Midbrain (tissue), 1 donor: Measurements from ENCODE around the gene ENOX1.

Source experiments
- DNase-seq: peaks from one replicate; lab custom pipeline; 2025; lab: John Stamatoyannopoulos, UW

Gene ENOX1

DNA sequence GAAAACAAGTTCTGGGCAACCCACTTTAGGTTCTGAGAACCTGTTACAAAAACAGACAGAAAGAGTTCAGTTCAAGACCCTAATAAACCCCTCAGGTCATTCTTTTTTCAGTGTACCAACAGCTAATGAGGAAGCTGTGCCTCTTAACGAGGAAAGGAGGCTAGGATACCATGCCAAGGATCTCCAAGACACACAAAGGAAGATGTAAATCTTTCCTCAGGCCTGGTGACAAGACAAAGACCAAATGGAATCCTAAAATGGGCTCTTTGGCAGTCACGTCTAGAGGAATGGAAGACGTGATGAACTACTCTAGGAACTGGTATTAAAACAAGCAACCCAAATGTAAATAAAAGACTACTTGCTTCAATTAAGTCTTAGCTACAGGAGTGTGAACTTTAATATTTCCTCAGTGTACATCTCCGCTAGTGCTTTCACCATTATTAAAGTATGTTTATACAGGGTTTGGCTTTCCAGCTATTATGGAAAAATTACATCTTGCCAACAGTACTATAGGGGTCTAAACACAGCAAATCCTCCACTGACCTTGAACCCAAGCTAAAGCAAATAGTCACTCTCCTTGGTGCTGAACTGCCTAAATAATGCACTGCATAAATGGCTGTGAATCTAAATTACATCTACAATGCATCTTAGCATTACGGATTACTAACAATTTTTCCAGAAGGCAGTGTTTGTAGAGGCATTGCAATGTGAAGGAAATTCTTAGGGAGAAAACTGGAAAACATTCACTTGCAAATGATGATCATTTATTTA is 42.3 kb downstream of the ENOX1 start:
- DNase-seq = no peak

DNA sequence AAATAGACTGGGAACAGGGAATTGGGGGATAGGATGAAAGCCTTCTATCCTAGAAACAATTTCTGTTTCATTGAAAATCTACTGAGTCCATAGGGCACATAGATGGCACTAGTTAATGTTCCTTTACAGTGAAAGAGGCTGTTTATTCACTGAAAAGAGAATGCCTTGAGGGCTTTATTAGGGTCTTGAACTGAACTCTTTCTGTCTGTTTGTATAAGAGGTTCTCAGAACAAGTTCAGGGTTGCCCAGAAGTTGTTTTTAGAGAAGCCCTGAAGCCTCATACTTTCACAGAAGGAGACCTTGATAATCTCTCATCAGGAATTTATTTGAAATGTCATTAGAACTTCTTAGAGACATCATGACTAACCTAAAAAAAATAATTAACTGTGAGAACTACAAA is 43.9 kb downstream of the ENOX1 start:
- no peak for DNase-seq

DNA sequence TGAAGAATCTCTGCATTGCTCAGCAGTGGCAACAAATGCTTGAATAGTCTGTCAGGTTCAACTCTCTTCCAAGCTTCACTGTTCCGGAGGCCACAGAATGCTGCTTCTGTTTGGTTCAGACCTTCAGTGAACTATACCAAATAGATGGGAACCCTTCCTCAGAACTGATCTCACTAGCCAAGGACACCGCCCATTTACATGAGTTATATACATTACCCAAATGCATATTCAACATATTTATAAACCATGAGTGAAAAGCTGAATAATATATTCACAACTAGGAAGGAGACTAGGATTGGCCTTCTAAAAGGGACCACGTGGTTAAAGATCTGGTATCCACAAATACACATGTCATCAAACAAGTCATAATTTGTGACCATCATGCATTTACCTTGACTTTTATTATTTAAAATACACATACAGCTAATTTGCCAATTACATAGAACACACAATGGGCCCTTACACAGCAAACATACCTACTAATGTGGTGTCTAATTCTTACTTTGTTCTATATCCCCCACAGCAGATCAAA is 49.3 kb downstream of the ENOX1 start:
- no peak for DNase-seq

DNA sequence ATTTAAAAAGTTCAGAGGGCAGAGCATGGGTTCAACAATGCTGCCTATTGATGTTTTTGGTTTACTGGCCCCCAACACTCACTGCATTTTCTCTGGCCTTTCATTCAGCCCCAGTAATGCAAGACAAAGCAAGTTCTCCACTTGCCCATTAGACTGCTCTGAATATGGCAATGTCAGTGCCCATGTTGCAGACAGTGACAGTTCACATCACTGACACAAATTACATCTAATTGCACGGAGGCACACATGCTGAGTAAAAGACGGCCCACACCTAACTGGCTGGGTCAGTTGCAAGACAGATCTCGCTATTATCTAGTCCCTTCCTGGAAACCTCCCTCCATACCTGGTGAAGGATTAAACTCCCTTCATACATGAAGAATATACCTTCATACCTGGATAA is 54.0 kb downstream of the ENOX1 start:
- no peak for DNase-seq

DNA sequence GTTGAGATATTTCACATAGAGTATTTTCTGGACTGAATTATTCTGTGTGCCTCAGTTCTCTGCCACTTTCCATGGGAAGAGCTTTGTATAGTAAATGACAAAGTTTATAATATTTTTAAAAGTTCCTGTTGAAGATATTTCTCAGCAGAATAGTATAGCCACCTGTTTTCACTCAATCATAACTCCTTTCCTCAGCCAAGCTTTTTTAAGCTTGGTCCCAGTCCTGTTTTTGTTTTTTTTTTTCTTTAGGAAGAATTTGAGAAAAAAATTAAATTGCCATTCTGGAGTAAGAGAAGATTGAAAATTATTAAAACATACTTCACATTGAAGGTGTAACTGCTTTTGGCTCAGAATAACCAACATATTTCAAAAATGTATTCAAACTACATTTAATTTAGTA is 55.5 kb downstream of the ENOX1 start:
- no peak for DNase-seq

DNA sequence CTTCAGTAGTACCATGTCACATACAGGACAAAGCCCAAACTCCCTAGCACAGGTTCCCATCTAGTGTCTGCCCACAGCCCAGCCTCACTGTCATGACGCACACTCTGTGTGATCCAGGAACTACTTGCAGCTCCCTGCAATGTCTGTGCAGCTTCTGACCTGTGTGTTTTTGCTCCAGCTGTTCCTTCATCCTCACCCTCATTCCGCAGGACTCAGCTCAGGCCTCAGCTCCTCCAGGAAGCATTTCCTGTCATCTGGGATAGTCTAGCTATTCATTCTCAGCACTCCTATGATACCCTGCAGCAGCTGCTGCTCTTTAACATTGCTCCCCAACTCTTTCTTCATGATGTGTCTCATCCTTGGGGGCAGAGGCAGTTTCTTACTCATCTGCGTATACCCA is 56.1 kb downstream of the ENOX1 start:
- no peak for DNase-seq

DNA sequence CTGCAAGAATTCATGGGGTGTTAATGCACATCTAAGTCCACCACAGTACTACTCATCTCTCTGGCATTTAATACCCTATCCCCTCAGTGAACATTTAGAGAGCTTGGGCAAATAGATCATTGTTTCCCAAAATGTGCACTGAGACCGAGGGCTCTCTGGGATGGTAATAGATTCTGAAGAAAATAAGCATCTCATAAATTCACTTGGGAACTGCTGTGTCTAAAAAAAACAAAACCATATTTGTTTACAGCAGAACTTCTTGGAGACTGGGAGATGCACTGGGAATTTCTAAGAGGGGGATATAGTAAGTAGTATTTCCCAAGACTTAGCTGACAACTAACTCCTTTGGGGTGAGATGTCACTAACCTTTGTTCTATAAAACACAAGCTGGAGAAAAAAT is 58.4 kb downstream of the ENOX1 start:
- DNase-seq = no peak

DNA sequence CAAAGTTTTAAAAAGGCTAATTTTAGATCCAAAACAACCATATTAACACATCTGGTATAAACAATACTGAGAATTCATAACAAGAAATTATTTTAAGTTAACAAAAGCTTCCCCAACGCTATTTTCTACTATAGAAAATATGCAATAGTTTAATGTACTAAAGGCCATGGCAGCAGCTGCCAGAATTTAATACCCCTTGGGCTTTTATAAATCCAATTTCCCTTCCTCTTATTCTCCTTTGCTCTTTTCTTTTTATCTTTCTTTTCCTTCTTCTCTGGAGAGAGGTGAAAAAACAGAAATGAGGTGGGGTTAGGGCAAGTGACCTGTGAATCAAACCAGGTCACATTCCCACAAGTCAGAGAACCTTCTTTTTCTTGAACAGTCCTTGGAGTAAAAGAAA is 58.9 kb downstream of the ENOX1 start:
- DNase-seq = no peak

DNA sequence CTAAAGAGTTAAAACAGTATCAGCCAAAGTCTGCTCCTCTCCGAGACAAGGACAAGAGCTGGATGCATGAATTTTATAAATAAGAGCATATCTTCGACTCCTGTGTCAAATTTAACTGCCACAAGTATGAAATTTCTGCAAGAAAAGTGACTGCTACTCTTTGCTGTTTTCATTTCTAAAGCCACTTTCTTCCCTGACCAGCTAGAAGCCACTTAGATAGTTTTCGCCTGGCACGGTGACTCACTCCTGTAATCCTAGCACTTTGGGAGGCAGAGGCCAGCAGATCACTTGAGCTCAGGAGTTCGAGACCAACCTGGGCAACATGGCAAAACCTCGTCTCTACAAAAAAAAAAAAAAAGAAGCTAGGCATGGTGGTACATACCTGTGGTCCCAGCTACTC is 61.3 kb downstream of the ENOX1 start:
- no peak for DNase-seq

DNA sequence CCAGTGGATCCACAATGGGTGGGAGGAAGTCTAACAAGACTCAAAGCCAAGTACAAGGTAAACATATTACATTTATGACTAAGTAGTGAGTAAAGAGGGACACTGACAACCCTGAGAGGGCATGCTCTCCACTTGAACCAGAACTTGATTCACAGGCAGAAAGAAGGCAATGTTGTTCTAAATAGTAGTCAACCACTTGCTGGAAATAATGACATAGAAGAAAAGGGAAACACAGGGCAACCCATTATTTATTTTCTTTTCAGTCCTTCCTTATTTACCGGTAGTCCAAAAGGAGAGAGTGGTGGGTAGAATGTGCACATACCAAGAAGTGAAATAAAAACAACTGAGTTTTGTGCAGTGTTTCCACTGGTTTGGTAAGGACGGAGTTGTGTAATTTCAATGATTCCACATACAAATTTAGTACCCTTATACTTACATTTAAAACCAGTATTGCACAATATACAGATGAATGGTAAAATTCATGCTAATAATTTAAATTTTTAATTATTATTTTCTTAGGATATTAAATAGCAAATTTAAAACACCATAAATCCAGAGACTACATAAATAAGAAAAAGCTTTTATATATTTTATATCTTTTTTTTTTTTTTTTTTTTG is 65.9 kb downstream of the ENOX1 start:
- DNase-seq = no peak

DNA sequence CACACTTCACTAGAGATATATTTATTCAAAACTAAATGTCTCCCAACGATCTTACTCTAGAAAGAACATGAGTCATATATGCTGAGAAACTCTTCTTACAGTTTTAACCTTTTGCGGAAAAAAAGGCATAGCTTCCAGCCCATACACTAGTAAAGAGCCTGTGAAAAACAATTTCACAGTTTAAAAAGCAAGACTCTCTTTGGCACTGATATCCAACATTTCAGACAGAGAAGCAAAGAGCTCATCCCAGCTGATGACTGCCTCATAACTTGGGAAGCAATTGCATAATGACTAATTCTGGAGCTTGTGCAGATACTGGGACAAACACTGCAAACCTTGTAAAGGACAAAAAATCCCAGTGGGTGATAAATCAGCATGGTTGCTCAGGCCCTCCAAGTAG is 88.0 kb downstream of the ENOX1 start:
- DNase-seq = peak; percentile 33

DNA sequence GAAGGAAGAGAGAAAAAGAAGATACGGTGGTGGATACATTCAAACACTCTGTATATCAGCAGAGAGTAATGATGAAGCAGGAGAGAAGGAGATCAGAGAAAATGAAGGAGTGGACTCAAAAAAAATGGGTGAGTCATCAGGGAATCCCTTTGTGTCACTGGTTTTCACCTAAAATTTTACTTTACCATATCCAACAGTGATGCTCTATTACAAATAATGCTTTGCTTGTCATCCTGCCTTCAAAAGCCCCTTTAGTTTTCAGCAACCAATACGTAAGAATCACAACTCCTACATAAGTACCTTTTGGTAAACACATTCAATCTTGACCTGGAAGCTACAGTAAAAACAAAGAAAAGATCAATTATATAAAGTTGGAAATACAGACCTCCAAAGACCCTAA is 88.8 kb downstream of the ENOX1 start:
- DNase-seq = no peak

DNA sequence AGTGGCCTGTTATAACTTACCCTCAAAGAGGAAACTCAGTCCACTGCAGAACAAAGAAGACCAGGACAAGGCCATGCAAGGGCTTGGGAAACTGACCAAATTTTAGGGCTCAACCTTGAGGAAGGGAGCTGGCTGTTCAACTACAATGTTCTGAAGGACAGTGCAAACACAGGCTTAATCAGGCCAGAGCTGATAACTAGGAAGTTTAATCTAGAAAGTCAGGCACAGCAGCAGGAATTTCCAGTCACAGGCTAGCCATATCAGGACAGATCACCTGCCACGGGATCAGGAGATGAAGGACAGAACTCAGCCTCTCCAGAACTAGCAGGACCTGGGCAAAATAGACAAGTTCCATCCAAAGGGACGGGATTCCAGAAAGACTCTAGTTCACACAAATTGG is 89.4 kb downstream of the ENOX1 start:
- DNase-seq = no peak

DNA sequence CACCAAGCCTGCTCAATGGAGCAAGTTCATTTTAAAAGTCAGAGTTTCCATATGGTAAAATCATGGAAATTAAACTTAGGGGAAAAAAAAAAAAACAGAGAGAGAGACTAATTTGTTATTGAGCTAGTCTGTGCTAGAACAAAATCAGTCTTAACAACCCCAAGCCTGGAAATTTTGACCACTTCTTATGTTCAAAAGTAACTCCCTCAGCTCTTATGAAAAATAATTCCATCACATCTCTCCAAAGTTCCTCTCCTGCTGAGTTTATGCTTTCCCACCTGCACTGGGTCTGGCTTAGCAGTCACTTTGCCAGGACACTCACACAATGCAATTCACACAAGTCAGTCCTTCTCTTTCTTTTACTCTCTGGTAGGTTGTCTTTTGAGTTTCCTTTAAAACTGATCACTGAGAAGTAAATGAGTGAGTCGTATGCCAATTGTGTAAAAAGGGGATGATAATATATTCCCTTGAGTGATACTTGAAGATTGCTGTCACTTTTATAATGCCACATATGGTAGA is 92.6 kb downstream of the ENOX1 start:
- no peak for DNase-seq

DNA sequence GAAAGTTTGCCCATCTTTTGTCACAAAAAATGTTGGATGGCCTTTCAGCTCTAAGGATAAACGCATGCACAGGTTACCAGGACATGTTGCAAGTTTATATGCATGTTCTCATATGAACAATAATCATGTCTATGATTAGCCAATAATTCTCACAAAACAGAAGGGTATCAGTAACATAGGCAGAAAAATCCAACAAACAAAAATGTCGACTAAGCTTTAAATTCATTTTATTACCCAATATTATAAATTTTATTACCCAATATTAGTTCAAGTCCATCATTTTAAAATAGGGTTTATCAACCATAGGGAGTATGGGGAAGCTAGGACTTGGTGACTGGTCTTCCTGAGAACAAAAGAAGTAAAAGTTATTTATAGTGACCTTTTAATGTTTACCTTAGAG is 93.1 kb downstream of the ENOX1 start:
- DNase-seq = no peak

DNA sequence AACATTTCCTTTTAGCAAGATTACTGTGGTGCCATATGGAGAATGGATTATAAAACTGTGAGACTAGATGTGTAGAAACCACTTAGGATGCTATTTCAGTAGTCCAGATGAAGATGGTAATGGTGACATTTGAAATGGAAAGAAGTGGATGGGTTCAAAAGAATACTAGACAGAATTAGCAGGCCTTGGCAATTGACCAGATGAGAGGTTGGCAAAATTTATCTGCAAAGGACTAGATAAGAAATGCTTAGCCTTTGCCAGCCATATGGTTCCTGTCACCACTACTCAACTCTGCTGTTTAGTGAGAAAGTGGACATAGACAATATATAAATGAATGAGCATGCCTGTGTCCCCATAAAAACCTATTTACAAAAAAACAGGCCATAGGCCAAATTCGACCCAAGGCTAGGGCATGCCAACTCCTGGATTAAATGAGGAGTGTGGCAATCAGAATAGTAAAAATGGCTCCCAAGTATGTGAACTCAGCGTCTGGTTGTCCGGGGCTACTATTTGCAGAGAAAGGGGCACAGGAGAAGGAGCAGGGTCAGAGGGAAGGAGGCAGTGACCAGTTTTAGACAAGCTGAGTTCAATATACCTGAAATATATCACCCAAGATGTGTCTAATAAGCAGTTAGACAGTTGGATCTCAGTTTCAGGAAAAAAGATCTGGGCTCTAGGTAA is 98.4 kb downstream of the ENOX1 start:
- no peak for DNase-seq

DNA sequence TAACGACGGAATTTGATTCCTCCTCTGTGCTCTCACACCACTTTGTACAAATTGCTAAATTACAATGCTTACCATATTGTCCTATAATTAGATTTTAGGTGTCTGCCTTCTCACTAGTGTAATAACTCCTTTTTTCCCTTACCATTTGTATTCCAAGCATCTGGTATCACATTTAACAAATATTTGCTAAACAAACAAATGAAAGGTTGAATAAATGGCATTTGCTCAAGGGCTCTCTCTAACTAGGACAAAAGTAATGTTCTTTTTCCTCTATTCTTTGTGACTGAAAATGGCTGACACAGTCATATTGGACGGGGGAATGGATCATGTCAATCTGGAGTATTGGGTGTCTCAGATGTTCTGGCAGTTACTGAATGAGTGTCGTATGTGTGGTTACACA is 99.7 kb downstream of the ENOX1 start:
- no peak for DNase-seq

DNA sequence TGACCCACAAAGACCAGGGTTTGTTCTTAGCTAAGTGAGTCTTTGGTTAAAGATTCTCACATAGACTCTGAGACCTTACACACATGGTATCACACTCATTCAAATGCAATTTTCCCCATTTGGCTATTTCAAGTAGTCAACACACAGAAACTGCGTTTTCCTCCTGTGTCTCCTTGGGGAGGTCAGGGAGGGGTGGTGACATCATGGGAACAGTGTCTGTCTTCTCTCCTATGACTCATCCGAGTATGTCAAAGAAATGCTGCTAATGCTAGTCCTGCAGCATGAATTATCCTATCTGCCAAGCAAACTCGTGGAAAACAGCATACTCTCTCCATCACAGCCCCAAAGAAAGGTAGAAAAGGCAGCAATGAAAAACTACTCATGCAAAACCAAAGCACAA is 100.2 kb downstream of the ENOX1 start:
- DNase-seq = no peak

DNA sequence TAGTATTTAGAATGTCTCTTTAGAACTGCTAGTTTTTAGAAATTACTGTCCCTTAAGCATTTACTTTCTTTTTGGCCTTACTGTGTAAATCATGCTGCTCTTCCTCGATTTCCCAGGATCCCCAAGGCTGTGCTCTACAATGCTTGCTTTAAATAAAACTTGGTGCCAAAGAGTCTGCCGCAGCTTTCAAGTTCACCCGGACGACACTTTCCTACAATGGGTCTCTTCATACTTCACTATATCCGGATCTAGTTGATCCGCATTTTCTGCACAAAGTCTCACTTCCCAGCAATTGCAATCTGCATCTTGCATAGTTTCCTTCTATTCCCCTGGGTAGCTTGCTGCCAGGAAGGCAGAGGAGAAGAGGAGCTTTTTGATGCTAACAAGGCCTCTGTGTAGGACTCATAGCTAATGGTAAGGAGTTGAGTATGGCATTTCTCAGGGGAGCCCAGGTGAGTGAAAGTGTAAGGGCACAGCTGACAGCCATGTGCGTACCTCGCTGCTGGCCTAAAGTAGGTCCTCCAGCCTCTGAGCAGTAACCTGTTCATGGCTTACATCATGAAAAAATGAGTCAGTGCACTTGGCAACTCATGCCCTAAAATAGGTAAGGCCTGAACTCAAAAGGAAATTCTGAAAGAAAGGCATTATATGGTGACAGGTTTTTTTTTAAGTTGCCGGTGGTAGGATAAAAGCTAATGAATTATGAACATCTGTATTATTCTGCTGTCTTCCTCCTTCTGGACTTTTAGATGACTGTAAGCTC is 101.6 kb downstream of the ENOX1 start:
- DNase-seq = peak; percentile 13

DNA sequence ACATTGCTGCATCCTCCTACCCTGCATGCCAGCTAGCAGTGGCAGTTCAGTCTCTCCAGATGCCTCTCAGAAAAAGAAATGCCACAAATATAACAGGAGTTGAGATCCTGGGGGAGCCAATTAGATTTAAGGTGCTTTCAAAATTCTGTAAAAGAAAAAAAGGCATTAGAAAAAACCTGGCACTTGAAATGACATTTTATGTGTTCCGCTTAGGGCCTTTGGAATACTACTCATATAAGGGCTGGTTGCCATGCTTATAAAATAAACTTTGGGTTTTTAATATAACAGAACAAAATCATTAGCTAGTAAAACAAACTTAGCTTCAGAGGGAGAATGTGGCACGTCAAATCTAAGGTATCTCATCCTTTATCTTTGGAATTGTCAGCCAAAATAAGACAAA is 104.1 kb downstream of the ENOX1 start:
- DNase-seq = no peak

DNA sequence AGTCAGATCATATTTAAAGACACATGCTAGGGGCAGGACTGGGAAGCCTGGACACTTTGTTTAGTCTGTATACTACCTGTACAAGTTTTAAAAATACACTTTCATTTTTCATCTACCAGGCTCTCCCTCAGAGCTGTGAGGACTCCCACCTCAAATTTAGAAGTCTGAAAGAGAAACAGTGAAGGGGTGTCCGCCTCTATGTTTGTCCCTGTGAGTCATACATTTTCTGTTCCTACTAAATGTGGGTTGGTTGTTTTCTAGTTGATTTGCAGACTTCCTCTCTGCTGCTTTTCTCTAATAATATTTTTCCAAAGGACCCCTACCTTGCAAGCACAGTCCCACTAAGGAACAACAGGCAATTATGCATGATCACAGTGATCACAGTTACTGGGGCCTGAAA is 110.5 kb downstream of the ENOX1 start:
- no peak for DNase-seq

DNA sequence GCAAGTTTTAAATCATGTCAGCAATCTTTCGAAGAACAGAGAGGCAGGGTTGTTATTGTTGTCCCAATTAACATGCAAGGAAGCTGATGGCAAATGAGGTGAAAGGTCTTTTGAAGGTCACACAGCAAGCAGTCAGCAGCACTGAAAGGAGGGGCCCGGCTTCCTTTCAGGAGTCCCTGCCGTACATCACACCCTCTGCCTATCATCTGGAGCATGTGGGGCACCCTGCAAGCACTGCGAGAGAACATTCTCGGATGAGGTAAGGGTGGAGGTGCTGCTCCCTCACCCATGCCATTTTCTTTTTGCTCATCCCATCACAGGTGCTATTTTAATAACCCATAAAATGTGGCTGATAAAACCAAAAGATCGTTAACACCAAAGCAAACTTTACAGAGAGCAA is 111.2 kb downstream of the ENOX1 start:
- no peak for DNase-seq
